Chondrocyte (in vitro differentiated cells): ENCODE measurements around the gene NR5A2. TPM values are rescaled to one million over a fixed set of nuclear protein-coding genes. Genes with fewer than 3 reads are reported as not detected.

Source experiments
- DNase-seq: peaks from one replicate; pipeline ENCODE4 v3.0.0; 2021; ENCODE audit warnings: mixed read lengths, low spot score
- H3K27ac Mint-ChIP-seq: one replicate; pipeline ENCODE4 v1.8.0; 2021; ENCODE audit warnings: mild to moderate bottlenecking, moderate library complexity, mixed read lengths; ENCODE audit not compliant: unreplicated experiment
- H3K27me3 Mint-ChIP-seq: 2 replicates; pipeline ENCODE4 v1.8.0; 2021; ENCODE audit warnings: low read depth, mixed read lengths
- H3K36me3 Mint-ChIP-seq: 2 replicates; pipeline ENCODE4 v1.8.0; 2021; ENCODE audit warnings: low read depth, mixed read lengths
- H3K4me1 Mint-ChIP-seq: 2 replicates; pipeline ENCODE4 v1.8.0; 2021; ENCODE audit warnings: low read depth, mild to moderate bottlenecking, mixed read lengths
- H3K4me3 Mint-ChIP-seq: one replicate; pipeline ENCODE4 v1.8.0; 2021; ENCODE audit warnings: mild to moderate bottlenecking, moderate library complexity, mixed read lengths; ENCODE audit not compliant: unreplicated experiment
- H3K9me3 Mint-ChIP-seq: 2 replicates; pipeline ENCODE4 v1.8.0; 2021; ENCODE audit warnings: low read depth, mixed read lengths
- CTCF ChIP-seq: fragments of 200-600 bp; sonication (generic); IDR thresholded peaks from 2 replicates; pipeline ENCODE4 v1.5.0; 2021; ENCODE audit warnings: antibody characterized with exemption, mild to moderate bottlenecking, moderate library complexity
- total RNA-seq: library from RNA; stranded (reverse); gene quantifications from 3 replicates; pipeline ENCODE4 v1.2.1, GENCODE V29; 2021

The NR5A2 gene
- total RNA-seq, 1 donor from 2014 or later, result not detected

DNA sequence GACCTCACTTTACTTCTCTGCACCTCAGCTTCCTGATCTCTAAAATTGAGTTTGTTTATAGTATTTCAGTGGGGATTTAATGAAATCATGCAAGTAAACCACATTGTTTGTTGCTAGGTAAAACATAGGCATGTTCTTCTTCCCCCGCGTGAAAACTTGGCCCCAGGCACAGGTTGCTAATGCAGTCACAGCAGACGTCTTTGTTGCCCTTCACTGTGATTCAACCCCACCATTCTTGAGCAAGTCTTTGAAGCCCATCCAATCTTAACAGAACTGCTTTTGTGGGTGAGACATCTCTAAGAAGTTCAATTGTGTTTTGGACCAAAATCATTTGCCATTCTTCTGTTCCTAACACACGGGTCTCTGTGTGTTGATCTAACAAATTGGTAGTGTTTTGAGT is 196.8 kb downstream of the NR5A2 start:
- no peak overlapping the region for H3K27ac Mint-ChIP-seq

GRCh38 chr1:200226268-200226968 is 198.9 kb downstream of the NR5A2 start:
- Mint-ChIP-seq H3K27ac (no peak overlapping the region), H3K4me3 (no peak overlapping the region)
- no peak for DNase-seq

More for the DNA sequence above, 196.8 kb downstream of the NR5A2 start:
- no peak for TF ChIP-seq CTCF
- no peak for DNase-seq
- no peaks in the 10 kb centered on the region for H3K9me3 Mint-ChIP-seq
- peaks cover 22% of the 10 kb centered on the region for H3K4me1 Mint-ChIP-seq
- peaks cover 1% of the 10 kb centered on the region for H3K36me3 Mint-ChIP-seq
- H3K4me3 Mint-ChIP-seq, result no peak overlapping the region
- H3K27me3 Mint-ChIP-seq, result peaks cover 1% of the 10 kb centered on the region

DNA sequence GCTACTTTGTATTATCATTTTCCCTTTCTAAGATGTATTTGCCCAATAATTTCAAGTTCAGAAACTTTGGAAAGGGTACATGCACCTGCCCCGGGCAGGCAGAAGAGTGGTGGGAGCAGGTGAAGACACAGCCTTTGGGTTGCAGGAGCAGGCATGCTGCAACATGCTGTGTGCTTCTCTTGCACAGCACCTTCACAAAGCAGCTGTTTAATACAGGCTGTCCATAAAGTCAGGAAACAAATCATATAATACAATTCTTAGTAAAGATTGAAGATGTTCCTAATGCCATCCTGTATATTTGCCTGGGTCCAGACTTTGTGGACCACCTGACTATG is 199.4 kb downstream of the NR5A2 start:
- H3K4me1 Mint-ChIP-seq, result peaks cover 26% of the 10 kb centered on the region
- no peaks in the 10 kb centered on the region for H3K36me3 Mint-ChIP-seq
- H3K27ac Mint-ChIP-seq, result no peak overlapping the region

More at GRCh38 chr1:200226268-200226968, 198.9 kb downstream of the NR5A2 start:
- H3K36me3 Mint-ChIP-seq, result peaks cover 1% of the 10 kb centered on the region
- H3K27me3 Mint-ChIP-seq, result peaks cover 1% of the 10 kb centered on the region
- peaks cover 22% of the 10 kb centered on the region for H3K4me1 Mint-ChIP-seq
- TF ChIP-seq CTCF, result no peak
- no peaks in the 10 kb centered on the region for H3K9me3 Mint-ChIP-seq

More for the DNA sequence above, 199.4 kb downstream of the NR5A2 start:
- TF ChIP-seq CTCF, result no peak
- H3K27me3 Mint-ChIP-seq, result peaks cover 1% of the 10 kb centered on the region
- no peak overlapping the region for H3K4me3 Mint-ChIP-seq
- H3K9me3 Mint-ChIP-seq, result no peaks in the 10 kb centered on the region
- DNase-seq, result no peak
